ENCODE results near the gene FXR1. TPM values are rescaled to one million over a fixed set of nuclear protein-coding genes. Genes with fewer than 3 reads are reported as not detected.

Gene FXR1
- total and polyA plus RNA-seq, 2 donors (not counting 1 experiment from before 2014, with no cell fraction given): 148 to 252 TPM

DNA sequence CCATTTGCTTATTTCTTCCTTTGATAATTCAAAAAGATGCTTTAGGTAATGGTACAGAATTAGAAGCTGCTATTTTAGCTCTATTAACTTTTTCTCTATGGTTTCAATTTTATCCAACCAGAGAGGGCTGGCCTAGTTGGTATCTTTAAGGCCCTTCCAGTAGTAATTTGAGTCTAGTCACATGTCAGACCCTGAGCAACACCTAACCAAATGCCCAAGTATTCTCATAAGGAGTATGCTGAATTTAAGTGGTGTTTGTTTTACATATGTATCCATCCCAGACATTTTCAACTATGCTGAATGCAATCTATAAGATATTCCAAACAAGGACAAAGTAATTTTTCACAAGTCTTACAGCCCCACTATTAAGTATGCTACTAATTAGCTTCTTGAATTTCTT, 67.5 kb downstream of the FXR1 start:
- no peak for DNase-seq (ENCODE audit: low read depth in 2 of 2)
- H2AFZ ChIP-seq (ENCODE audit: low read length): no peak overlapping the region
- no peak overlapping the region for H3K27ac ChIP-seq (ENCODE audit: insufficient read depth, low read length)
- no peaks in the 10 kb centered on the region for H3K9me3 ChIP-seq (ENCODE audit: control insufficient read depth, insufficient read depth, low read depth, low read length)
- H4K20me1 ChIP-seq (ENCODE audit: control insufficient read depth, extremely low read depth, insufficient read depth, low read length): no peaks in the 10 kb centered on the region
- H3K4me1 ChIP-seq (ENCODE audit: control insufficient read depth, extremely low read depth, insufficient read depth, low read length): no peaks in the 10 kb centered on the region
- no peaks in the 10 kb centered on the region for H3K27me3 ChIP-seq (ENCODE audit: control insufficient read depth, insufficient read depth, low read length)
- no peak overlapping the region for H3K4me2 ChIP-seq (ENCODE audit: extremely low read depth, insufficient read depth, low read length)
- H3K36me3 ChIP-seq (ENCODE audit: control insufficient read depth, insufficient read depth, low read length): peaks cover 6% of the 10 kb centered on the region
- TF ChIP-seq CTCF (conservative IDR thresholded peaks at IDR 0.05 in 1 of 2, IDR thresholded peaks at IDR 0.05 in 1 of 2; ENCODE audit: low read depth in 1 of 2, low read length in 2 of 2) (no peak), EZH2 (IDR thresholded peaks at IDR 0.05; ENCODE audit: low read length, missing control alignments) (no peak)
- no peak overlapping the region for H3K9ac ChIP-seq (ENCODE audit: insufficient read depth, low read length)
- no peaks in the 10 kb centered on the region for H3K79me2 ChIP-seq (ENCODE audit: control insufficient read depth, insufficient read depth, low read length)
- H3K4me3 ChIP-seq (replicated peaks in 1 of 4; ENCODE audit: control extremely low read depth in 1 of 4, insufficient read depth in 1 of 4, low read depth in 3 of 4, low read length in 4 of 4): no peak overlapping the region

DNA sequence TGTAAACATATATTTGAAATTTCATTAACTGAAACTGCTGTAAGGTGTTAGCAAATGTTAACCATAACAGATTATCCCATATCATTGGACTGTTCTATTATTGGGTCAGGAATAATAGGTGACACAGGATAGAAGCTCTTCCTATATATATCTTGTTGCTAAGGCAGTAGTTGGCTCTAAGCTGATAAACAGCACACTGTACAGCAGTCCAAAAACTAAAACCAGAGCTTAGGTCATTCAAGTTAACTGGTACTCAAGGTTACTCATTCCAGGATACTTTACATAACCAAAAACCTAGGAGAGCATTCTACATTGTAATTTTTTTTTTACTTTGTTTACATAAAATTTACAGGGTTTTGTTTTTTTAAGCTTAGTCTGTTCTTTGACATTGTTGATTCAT, 68.1 kb downstream of the FXR1 start:
- Histone ChIP-seq H2AFZ (ENCODE audit: low read length) (no peak overlapping the region), H3K9me3 (ENCODE audit: control insufficient read depth, insufficient read depth, low read depth, low read length) (no peaks in the 10 kb centered on the region), H3K27me3 (ENCODE audit: control insufficient read depth, insufficient read depth, low read length) (no peaks in the 10 kb centered on the region), H3K27ac (ENCODE audit: insufficient read depth, low read length) (no peak overlapping the region), H4K20me1 (ENCODE audit: control insufficient read depth, extremely low read depth, insufficient read depth, low read length) (no peaks in the 10 kb centered on the region), H3K4me1 (ENCODE audit: control insufficient read depth, extremely low read depth, insufficient read depth, low read length) (no peaks in the 10 kb centered on the region), H3K9ac (ENCODE audit: insufficient read depth, low read length) (no peak overlapping the region), H3K4me2 (ENCODE audit: extremely low read depth, insufficient read depth, low read length) (no peak overlapping the region), H3K36me3 (ENCODE audit: control insufficient read depth, insufficient read depth, low read length) (peaks cover 6% of the 10 kb centered on the region), H3K4me3 (replicated peaks in 1 of 4; ENCODE audit: control extremely low read depth in 1 of 4, insufficient read depth in 1 of 4, low read depth in 3 of 4, low read length in 4 of 4) (no peak overlapping the region), H3K79me2 (ENCODE audit: control insufficient read depth, insufficient read depth, low read length) (no peaks in the 10 kb centered on the region)
- no peak for TF ChIP-seq EZH2 (IDR thresholded peaks at IDR 0.05; ENCODE audit: low read length, missing control alignments)
- no peak for TF ChIP-seq CTCF (conservative IDR thresholded peaks at IDR 0.05 in 1 of 2, IDR thresholded peaks at IDR 0.05 in 1 of 2; ENCODE audit: low read depth in 1 of 2, low read length in 2 of 2)
- peak; percentile 31 to 35 for DNase-seq (ENCODE audit: low read depth in 2 of 2)

- Histone ChIP-seq H3K27me3 (ENCODE audit: control insufficient read depth, insufficient read depth, low read length) (no peaks in the 10 kb centered on the region), H3K27ac (ENCODE audit: insufficient read depth, low read length) (no peak overlapping the region), H3K9me3 (ENCODE audit: control insufficient read depth, insufficient read depth, low read depth, low read length) (no peaks in the 10 kb centered on the region), H3K4me1 (ENCODE audit: control insufficient read depth, extremely low read depth, insufficient read depth, low read length) (no peaks in the 10 kb centered on the region), H4K20me1 (ENCODE audit: control insufficient read depth, extremely low read depth, insufficient read depth, low read length) (no peaks in the 10 kb centered on the region), H3K4me3 (replicated peaks in 1 of 4; ENCODE audit: control extremely low read depth in 1 of 4, insufficient read depth in 1 of 4, low read depth in 3 of 4, low read length in 4 of 4) (no peak overlapping the region), H3K9ac (ENCODE audit: insufficient read depth, low read length) (no peak overlapping the region), H2AFZ (ENCODE audit: low read length) (no peak overlapping the region), H3K79me2 (ENCODE audit: control insufficient read depth, insufficient read depth, low read length) (no peaks in the 10 kb centered on the region), H3K36me3 (ENCODE audit: control insufficient read depth, insufficient read depth, low read length) (peaks cover 6% of the 10 kb centered on the region), H3K4me2 (ENCODE audit: extremely low read depth, insufficient read depth, low read length) (no peak overlapping the region)
- no peak for TF ChIP-seq EZH2 (IDR thresholded peaks at IDR 0.05; ENCODE audit: low read length, missing control alignments)
- TF ChIP-seq CTCF (conservative IDR thresholded peaks at IDR 0.05 in 1 of 2, IDR thresholded peaks at IDR 0.05 in 1 of 2; ENCODE audit: low read depth in 1 of 2, low read length in 2 of 2): no peak
- no peak for DNase-seq (ENCODE audit: low read depth in 2 of 2)
Measured at GRCh38 chr3:180981912-180982311, 69.4 kb downstream of the FXR1 start.

Measured in fibroblast of lung (primary cell).